RWPE2 (cell line): Measurements from ENCODE around the gene KCND2.
"Not testable (repeated sequence)": the region's sequence is repeated elsewhere in the genome, so short reads cannot be mapped to it uniquely, and the experiment has no call there.

ENCODE experiments used
- ATAC-seq: fragments of 200-7000 bp; cut with Tn5 transposase; 3 replicates; pipeline ENCODE4 v1.9.1; 2021; ENCODE audit warnings: low read depth
- DNase-seq: peaks from one replicate; pipeline ENCODE4 v3.0.0-alpha.2; 2020; ENCODE audit warnings: low spot score
- H3K27ac ChIP-seq: fragments of 450-650 bp; 2 replicates; pipeline ENCODE4 v1.5.1; 2017; ENCODE audit warnings: mild to moderate bottlenecking; ENCODE audit not compliant: poor library complexity, severe bottlenecking
- H3K27me3 ChIP-seq: fragments of 250-450 bp; sonication (Bioruptor Pico); 2 replicates; pipeline ENCODE4 v1.5.1; 2021; ENCODE audit warnings: mild to moderate bottlenecking, moderate library complexity; ENCODE audit not compliant: insufficient read depth, poor library complexity, severe bottlenecking
- H3K36me3 ChIP-seq: fragments of 250-450 bp; sonication (Bioruptor Pico); 2 replicates; pipeline ENCODE4 v1.5.1; 2020; ENCODE audit warnings: low read depth, mild to moderate bottlenecking, moderate library complexity
- H3K4me1 ChIP-seq: fragments of 250-450 bp; sonication (Bioruptor Pico); 2 replicates; pipeline ENCODE4 v1.5.1; 2021; ENCODE audit warnings: mild to moderate bottlenecking, moderate library complexity; ENCODE audit not compliant: insufficient read depth, poor library complexity, severe bottlenecking
- H3K4me3 ChIP-seq: fragments of 250-450 bp; sonication (Bioruptor Pico); 2 replicates; pipeline ENCODE4 v1.5.1; 2021; ENCODE audit warnings: mild to moderate bottlenecking, moderate library complexity; ENCODE audit not compliant: severe bottlenecking
- H3K9me3 ChIP-seq: fragments of 250-450 bp; sonication (Bioruptor Pico); 2 replicates; pipeline ENCODE4 v1.5.1; 2021; ENCODE audit warnings: mild to moderate bottlenecking, moderate library complexity; ENCODE audit not compliant: severe bottlenecking
- CTCF ChIP-seq: fragments of 450-650 bp; IDR thresholded peaks from one replicate; pipeline ENCODE4 v1.5.1; 2017; ENCODE audit warnings: mild to moderate bottlenecking, moderate library complexity; ENCODE audit not compliant: poor library complexity, severe bottlenecking

KCND2 gene

DNA sequence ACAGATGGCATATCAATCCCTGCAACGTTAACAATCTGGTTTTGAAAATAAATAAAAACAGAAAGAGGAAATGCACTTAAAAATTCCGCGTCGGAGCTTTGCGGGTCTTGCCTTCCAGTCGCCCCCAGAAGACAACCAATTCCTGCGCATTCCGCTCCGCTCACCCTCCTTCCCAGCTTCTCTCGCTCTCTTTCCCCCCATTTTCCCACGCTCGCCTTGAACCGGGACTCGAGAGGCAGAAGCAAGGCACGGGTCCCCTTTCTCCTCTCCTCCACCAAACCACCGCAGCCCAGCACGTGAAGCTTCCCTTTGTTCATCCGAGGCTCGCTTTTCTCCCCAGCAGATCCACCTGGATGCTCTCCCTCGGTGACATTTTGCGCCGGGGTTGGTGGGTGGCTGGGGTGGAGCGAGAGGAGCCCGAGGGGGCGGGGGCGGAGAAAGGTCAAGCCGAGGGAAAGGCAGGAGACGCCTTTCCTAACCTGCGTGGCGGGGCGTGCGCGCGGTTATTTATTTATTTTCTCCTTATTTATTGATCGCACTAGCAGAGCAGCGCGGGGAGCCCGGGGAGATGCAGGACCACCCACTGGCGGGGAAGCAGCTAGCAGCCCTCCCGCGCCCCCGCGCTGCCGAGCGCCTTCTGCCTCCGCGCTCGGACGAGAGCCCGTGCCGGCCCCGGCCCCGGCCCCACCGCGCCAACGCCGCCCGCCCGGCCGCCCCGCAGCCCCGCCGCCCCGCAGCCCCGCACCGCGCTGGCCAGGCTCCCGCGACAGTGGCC lies at the start of gene KCND2:
TSS of gene KCND2 (plus strand) at position 475 of the 775 bp plus-strand sequence.
- Histone ChIP-seq H3K4me3 (peak within 1 kb of the TSS; percentile 28), H3K27me3 (peaks cover 35% of the 10 kb centered on the region), H3K4me1 (no peaks in the 10 kb centered on the region), H3K36me3 (no peaks in the 10 kb centered on the region), H3K9me3 (no peaks in the 10 kb centered on the region), H3K27ac (no peak within 1 kb of the TSS)
- peak; percentile 36 for DNase-seq
- peak; percentile 24; the same call in 2 of the 3 replicates for ATAC-seq
- TF ChIP-seq CTCF, result no peak

- H3K4me1 ChIP-seq, result no peaks in the 10 kb centered on the region
- ATAC-seq (no peak), DNase-seq (no peak)
- no peaks in the 10 kb centered on the region for H3K36me3 ChIP-seq
- no peak for TF ChIP-seq CTCF
- no peaks in the 10 kb centered on the region for H3K27me3 ChIP-seq
- no peak overlapping the region for H3K27ac ChIP-seq
- no peak overlapping the region for H3K4me3 ChIP-seq
- H3K9me3 ChIP-seq, result no peaks in the 10 kb centered on the region
Observed at GRCh38 chr7:120226188-120226587, 46.8 kb upstream of the KCND2 start.

GRCh38 chr7:120227255-120227654 lies 45.7 kb upstream of the KCND2 start:
- no peaks in the 10 kb centered on the region for H3K27me3 ChIP-seq
- no peak overlapping the region for H3K27ac ChIP-seq
- no peaks in the 10 kb centered on the region for H3K36me3 ChIP-seq
- no peaks in the 10 kb centered on the region for H3K9me3 ChIP-seq
- ATAC-seq (no peak), DNase-seq (no peak)
- H3K4me1 ChIP-seq, result no peaks in the 10 kb centered on the region
- H3K4me3 ChIP-seq, result no peak overlapping the region
- no peak for TF ChIP-seq CTCF

DNA sequence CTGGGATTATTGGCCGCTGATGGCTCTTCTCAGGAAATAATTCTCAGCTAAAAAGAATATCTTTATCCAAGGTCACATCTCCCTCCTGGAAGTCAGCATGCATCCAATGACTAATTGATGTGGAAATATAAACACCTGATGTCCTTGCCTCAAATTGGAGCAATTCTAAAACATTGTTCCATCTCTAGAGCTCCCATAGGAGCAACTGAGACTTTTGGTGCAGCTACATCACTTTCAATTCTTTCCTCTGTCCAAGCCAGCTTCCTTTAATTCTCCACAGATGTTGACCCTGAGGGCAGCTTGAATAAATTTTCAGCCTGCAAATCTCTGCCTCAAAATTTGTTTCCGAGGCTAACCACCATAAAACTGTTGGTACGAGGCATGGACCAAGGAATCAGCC lies 43.9 kb upstream of the KCND2 start:
- no peaks in the 10 kb centered on the region for H3K4me1 ChIP-seq
- no peaks in the 10 kb centered on the region for H3K36me3 ChIP-seq
- no peak for TF ChIP-seq CTCF
- no peak overlapping the region for H3K4me3 ChIP-seq
- no peaks in the 10 kb centered on the region for H3K9me3 ChIP-seq
- no peaks in the 10 kb centered on the region for H3K27me3 ChIP-seq
- no peak for DNase-seq
- no peak overlapping the region for H3K27ac ChIP-seq
- no peak for ATAC-seq

DNA sequence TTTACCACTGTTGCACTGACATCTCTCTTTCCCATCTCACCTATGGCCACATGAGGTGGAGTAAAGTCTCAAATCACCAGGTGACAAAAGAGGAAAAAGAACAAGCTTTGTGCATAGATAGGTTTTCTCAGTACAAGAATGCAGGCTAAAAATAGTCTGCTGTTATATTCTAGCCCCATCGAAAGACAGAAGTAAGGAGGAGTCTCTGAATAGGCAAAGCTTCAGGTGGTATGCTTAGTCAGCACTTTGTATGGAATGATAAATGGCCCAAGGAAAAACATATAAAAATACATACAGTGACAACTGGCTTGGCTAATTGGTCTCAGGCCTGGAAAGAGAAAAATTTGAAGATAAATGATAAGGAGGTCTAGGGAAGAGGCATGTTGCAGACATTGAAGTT lies 39.6 kb upstream of the KCND2 start:
- H3K9me3 ChIP-seq, result no peaks in the 10 kb centered on the region
- ATAC-seq, result no peak
- no peaks in the 10 kb centered on the region for H3K36me3 ChIP-seq
- H3K27me3 ChIP-seq, result no peaks in the 10 kb centered on the region
- DNase-seq, result no peak
- no peak overlapping the region for H3K27ac ChIP-seq
- no peak overlapping the region for H3K4me3 ChIP-seq
- H3K4me1 ChIP-seq, result no peaks in the 10 kb centered on the region
- TF ChIP-seq CTCF, result no peak

- H3K36me3 ChIP-seq, H3K4me1 ChIP-seq, ATAC-seq, H3K27me3 ChIP-seq, DNase-seq, H3K4me3 ChIP-seq, H3K27ac ChIP-seq, H3K9me3 ChIP-seq: not testable (repeated sequence)
Observed at GRCh38 chr7:120240350-120240749, 32.6 kb upstream of the KCND2 start.
